ENCODE measurements around the gene SLC23A1. TPM values are rescaled to one million over a fixed set of nuclear protein-coding genes. Genes with fewer than 3 reads are reported as not detected.
A peak's percentile ranks its signal among the peaks of the same experiment; 100 is the strongest.

SLC23A1 gene
- total and polyA plus RNA-seq, 2 donors (not counting 1 experiment from before 2014, with no cell fraction given): 5.8 to 9.6 TPM

DNA sequence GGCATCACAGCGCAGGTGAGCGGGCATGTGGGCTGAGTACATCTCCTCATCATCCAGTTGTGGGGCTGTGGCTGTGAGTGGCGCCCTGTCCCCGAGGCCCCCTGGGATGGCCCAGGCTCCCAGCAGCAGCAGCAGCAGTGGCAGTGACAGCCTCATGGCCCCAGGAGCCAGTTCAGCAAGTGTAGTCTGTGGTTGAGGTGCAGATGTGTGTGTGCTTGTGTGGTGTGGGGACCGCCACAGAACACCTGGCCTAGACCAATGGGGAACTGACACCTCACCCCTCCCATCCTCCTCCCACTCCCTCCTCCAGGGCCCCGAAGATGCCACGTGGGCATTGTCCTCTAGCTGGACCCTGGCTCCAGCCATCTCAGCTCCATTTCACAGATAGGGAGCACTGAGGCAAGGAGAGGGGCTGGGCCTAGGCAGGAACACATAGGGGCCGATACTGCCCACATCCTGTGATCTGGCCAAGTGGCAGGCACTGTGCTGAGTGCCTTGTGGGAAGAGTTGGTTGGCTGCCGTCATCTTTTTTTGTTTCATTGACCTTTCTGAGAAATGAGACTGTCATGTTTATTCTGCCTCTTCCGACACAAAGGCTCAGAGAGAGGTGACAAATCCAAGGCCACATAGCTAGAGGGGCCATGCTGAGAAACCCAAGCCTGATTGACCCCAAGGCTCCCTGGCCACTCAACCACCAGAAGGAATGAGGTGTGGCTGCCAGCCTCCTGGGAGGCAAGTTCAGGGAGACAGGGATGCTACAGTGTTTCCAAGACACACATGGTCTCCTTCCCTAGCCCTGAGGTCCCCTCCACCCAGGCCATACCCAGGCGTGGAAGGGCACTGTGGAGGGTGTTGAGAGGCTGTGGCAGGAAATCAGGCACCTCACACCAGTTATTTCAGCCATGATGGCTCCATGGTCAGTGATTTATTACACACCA lies 6.9 kb upstream of the SLC23A1 start, which contains the start of gene MZB1:
Gene MZB1 (minus strand): TSS at position 213 of the 938 bp plus-strand sequence. CDS start 57 bp downstream, at position 156.
- H3K9me3 ChIP-seq (ENCODE audit: control extremely low read depth in 1 of 3, control insufficient read depth in 2 of 3, insufficient read depth in 1 of 3, low read length in 2 of 3): peaks cover 0 to 4% (median 0%) of the 10 kb centered on the region in 3 donors
- POLR2A ChIA-PET: interaction anchor here (0.5 to 8.4 kb wide), 12 partner anchors 9 to 1635 kb away, joined by 3 to 70 read pairs (median 5); partner anchors contain the start of genes HSPA9, MATR3, PAIP2 and SPATA24
- H3K4me1 Mint-ChIP-seq: peaks cover 72% of the 10 kb centered on the region
- peak; percentile 91 for DNase-seq
- H3K27ac Mint-ChIP-seq: peak within 1 kb of the TSS; percentile 99
- H3K4me2 ChIP-seq (replicated peaks; ENCODE audit: low read depth, low read length, poor library complexity, severe bottlenecking): peak within 1 kb of the TSS; percentile 91
- intact Hi-C loops (cut with micrococcal nuclease): loop anchor here (2.0 to 5.0 kb wide), 3 partner anchors 15 to 813 kb away; partner anchors contain the start of genes HSPA9 and SPATA24
- peak within 1 kb of the TSS; percentile 44 to 76 (median 66) for H3K4me3 ChIP-seq (ENCODE audit: control extremely low read depth in 1 of 5, extremely low read depth in 1 of 5, insufficient read depth in 1 of 5, low read depth in 2 of 5, low read length in 4 of 5)
- peak within 1 kb of the TSS; percentile 99 for H3K4me3 Mint-ChIP-seq
- H2AFZ ChIP-seq (ENCODE audit: insufficient read depth, low read depth, low read length, poor library complexity, severe bottlenecking): peak within 1 kb of the TSS; percentile 58
- H3K9ac ChIP-seq (ENCODE audit: low read length): peak within 1 kb of the TSS; percentile 76
- TF ChIP-seq, protein P1, sequence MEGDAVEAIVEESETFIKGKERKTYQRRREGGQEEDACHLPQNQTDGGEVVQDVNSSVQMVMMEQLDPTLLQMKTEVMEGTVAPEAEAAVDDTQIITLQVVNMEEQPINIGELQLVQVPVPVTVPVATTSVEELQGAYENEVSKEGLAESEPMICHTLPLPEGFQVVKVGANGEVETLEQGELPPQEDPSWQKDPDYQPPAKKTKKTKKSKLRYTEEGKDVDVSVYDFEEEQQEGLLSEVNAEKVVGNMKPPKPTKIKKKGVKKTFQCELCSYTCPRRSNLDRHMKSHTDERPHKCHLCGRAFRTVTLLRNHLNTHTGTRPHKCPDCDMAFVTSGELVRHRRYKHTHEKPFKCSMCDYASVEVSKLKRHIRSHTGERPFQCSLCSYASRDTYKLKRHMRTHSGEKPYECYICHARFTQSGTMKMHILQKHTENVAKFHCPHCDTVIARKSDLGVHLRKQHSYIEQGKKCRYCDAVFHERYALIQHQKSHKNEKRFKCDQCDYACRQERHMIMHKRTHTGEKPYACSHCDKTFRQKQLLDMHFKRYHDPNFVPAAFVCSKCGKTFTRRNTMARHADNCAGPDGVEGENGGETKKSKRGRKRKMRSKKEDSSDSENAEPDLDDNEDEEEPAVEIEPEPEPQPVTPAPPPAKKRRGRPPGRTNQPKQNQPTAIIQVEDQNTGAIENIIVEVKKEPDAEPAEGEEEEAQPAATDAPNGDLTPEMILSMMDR (IDR thresholded peaks at IDR 0.05): no peak
- TF ChIP-seq EZH2 (IDR thresholded peaks at IDR 0.05; ENCODE audit: borderline replicate concordance, insufficient read depth, low read depth, low read length, poor library complexity, severe bottlenecking): no peak
- H3K79me2 ChIP-seq (ENCODE audit: control insufficient read depth, insufficient read depth, low read length): peaks cover 31% of the 10 kb centered on the region
- ATAC-seq (ENCODE audit: low read depth): peak; percentile 62
- peaks cover 61 to 87% of the 10 kb centered on the region in 2 donors for H3K4me1 ChIP-seq (ENCODE audit: control insufficient read depth in 2 of 2, insufficient read depth in 2 of 2, low read length in 2 of 2)
- CTCF ChIA-PET: interaction anchor here (0.6 to 5.3 kb wide), 8 partner anchors 10 to 246 kb away, joined by 3 to 39 read pairs (median 4); partner anchors contain the start of genes MATR3, PAIP2 and SPATA24
- 6% methylated on average over 9 of the region's 11 CpGs for WGBS (ENCODE audit: insufficient coverage)
- peak within 1 kb of the TSS; percentile 86 to 89 for H3K27ac ChIP-seq (ENCODE audit: low read length in 2 of 2)
- no peaks in the 10 kb centered on the region for H3K27me3 ChIP-seq (replicated peaks in 1 of 4; ENCODE audit: control extremely low read depth in 1 of 4, control insufficient read depth in 3 of 4, insufficient read depth in 4 of 4, low read length in 3 of 4)
- H3K9me3 Mint-ChIP-seq (ENCODE audit: insufficient read depth): no peaks in the 10 kb centered on the region
- peaks cover 6% of the 10 kb centered on the region for H4K20me1 ChIP-seq (ENCODE audit: control insufficient read depth, insufficient read depth, low read length, poor library complexity, severe bottlenecking)
- H3K36me3 ChIP-seq (replicated peaks in 1 of 2; ENCODE audit: control extremely low read depth in 1 of 2, control insufficient read depth in 1 of 2, extremely low read depth in 1 of 2, insufficient read depth in 2 of 2, low read length in 1 of 2): no peaks in the 10 kb centered on the region
- H3K27me3 Mint-ChIP-seq: no peaks in the 10 kb centered on the region
